Right kidney (tissue), 1 donor: ENCODE data around the gene PDE6H.

Experiments
- DNase-seq: peaks from one replicate; pipeline ENCODE4 v3.0.0-alpha.2; 2016

Gene PDE6H

GRCh38 chr12:14951851-14952250, 21.0 kb upstream of the PDE6H start:
- DNase-seq, result no peak

GRCh38 chr12:14952299-14952921, 20.4 kb upstream of the PDE6H start:
- DNase-seq, result no peak

- DNase-seq, result no peak
Observed at GRCh38 chr12:14953752-14954151, 19.1 kb upstream of the PDE6H start.

- no peak for DNase-seq
Observed at GRCh38 chr12:14954269-14954668, 18.6 kb upstream of the PDE6H start.

GRCh38 chr12:14956024-14956891, 16.6 kb upstream of the PDE6H start:
- DNase-seq, result no peak

GRCh38 chr12:14956905-14957304, 15.9 kb upstream of the PDE6H start:
- no peak for DNase-seq

- no peak for DNase-seq
Observed at GRCh38 chr12:14957551-14958168, 15.2 kb upstream of the PDE6H start.

GRCh38 chr12:14958361-14959125, 14.3 kb upstream of the PDE6H start:
- DNase-seq, result no peak

GRCh38 chr12:14959126-14959440, 13.8 kb upstream of the PDE6H start:
- no peak for DNase-seq

GRCh38 chr12:14959463-14959862, 13.4 kb upstream of the PDE6H start:
- no peak for DNase-seq

GRCh38 chr12:14959916-14960496, 12.8 kb upstream of the PDE6H start:
- DNase-seq, result no peak

- peak; percentile 26 for DNase-seq
Observed at GRCh38 chr12:14960548-14961465, 12.0 kb upstream of the PDE6H start.

GRCh38 chr12:14961466-14962152, 11.2 kb upstream of the PDE6H start, which contains the start of gene ARHGDIB:
ARHGDIB (minus strand) TSS chr12:14961601; CDS start chr12:14950712, 10,889 bp downstream.
- no peak for DNase-seq

GRCh38 chr12:14962153-14962539, 10.7 kb upstream of the PDE6H start:
- DNase-seq, result no peak

- DNase-seq, result no peak
Observed at GRCh38 chr12:14962797-14963196, 10.0 kb upstream of the PDE6H start.

- no peak for DNase-seq
Observed at GRCh38 chr12:14963520-14963919, 9.3 kb upstream of the PDE6H start.

- no peak for DNase-seq
Observed at GRCh38 chr12:14964406-14964805, 8.4 kb upstream of the PDE6H start.

GRCh38 chr12:14965221-14965620, 7.6 kb upstream of the PDE6H start:
- DNase-seq, result no peak

- no peak for DNase-seq
Observed at GRCh38 chr12:14968478-14968877, 4.4 kb upstream of the PDE6H start.

GRCh38 chr12:14970473-14970872, 2.4 kb upstream of the PDE6H start:
- DNase-seq, result no peak

- DNase-seq, result no peak
Observed at GRCh38 chr12:14974633-14975032, 1.8 kb downstream of the PDE6H start.
